ENCODE results near the gene FLOT1.

DNA sequence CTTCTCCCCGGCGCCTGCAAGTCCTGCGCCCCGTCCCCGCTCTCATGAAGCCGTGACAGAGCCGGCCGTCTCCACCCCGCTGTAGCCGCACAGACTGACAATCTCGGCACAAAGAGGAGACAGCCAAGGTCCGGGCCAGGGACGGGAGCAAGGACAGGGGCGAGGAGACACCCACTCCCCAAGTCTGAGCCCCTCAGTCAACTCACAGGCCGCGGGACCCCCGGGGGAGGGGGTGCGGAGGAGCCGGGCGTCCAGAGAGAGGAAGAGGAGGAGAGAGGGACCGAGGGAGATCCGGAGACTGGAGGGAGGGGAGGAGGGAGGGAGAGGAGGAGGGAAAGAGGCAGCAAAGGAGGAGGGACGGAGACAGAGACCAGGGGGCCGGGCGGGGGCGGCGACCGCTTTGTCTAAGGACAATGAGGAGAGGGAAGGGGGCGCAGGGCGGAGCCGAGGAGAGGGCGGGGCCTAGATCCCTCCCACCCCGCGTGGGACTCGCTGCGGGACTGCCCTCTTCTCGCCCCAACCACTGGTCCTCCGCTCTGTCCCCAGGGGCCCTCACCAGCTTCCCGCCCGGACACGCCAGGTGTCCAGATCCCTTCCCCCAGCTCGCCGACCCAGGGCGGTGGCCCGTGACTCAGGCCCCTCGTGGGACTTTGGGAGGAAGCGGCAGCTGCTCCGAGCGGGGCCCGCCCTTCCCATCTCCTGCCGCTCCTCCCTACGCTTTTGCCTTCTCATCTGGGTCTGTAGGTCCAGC, 55.4 kb downstream of the FLOT1 start:
- TF ChIP-seq, protein P1, sequence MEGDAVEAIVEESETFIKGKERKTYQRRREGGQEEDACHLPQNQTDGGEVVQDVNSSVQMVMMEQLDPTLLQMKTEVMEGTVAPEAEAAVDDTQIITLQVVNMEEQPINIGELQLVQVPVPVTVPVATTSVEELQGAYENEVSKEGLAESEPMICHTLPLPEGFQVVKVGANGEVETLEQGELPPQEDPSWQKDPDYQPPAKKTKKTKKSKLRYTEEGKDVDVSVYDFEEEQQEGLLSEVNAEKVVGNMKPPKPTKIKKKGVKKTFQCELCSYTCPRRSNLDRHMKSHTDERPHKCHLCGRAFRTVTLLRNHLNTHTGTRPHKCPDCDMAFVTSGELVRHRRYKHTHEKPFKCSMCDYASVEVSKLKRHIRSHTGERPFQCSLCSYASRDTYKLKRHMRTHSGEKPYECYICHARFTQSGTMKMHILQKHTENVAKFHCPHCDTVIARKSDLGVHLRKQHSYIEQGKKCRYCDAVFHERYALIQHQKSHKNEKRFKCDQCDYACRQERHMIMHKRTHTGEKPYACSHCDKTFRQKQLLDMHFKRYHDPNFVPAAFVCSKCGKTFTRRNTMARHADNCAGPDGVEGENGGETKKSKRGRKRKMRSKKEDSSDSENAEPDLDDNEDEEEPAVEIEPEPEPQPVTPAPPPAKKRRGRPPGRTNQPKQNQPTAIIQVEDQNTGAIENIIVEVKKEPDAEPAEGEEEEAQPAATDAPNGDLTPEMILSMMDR (conservative IDR thresholded peaks at IDR 0.05; ENCODE audit: low read depth, low read length), result no peak
- TF ChIP-seq EZH2 (IDR thresholded peaks at IDR 0.05; ENCODE audit: borderline replicate concordance, low read depth, low read length, poor library complexity, severe bottlenecking), result no peak
